Muscle of leg (tissue), 16 donors: ENCODE measurements around the gene CTF1. TPM values are rescaled to one million over a fixed set of nuclear protein-coding genes. Genes with fewer than 3 reads are reported as not detected.
"Not testable (repeated sequence)": the region's sequence is repeated elsewhere in the genome, so short reads cannot be mapped to it uniquely, and the experiment has no call there.

Source experiments
- DNase-seq: peaks from one replicate; pipeline ENCODE4 v3.0.0; 2013
- H3K27ac ChIP-seq: one replicate; pipeline ENCODE4 v1.5.1; 2013; ENCODE audit warnings: mild to moderate bottlenecking, low read length, control low read depth
- H3K27me3 ChIP-seq: one replicate; pipeline ENCODE4 v1.6.1; 2013; ENCODE audit warnings: low read length; ENCODE audit not compliant: control insufficient read depth, insufficient read depth
- H3K36me3 ChIP-seq: one replicate; pipeline ENCODE4 v1.6.1; 2013; ENCODE audit warnings: low read length; ENCODE audit not compliant: control insufficient read depth, insufficient read depth
- H3K4me1 ChIP-seq: one replicate; pipeline ENCODE4 v1.6.1; 2013; ENCODE audit warnings: low read length; ENCODE audit not compliant: control insufficient read depth, insufficient read depth
- H3K4me3 ChIP-seq: one replicate; pipeline ENCODE4 v1.5.1; 2013; ENCODE audit warnings: low read length, control low read depth
- H3K9me3 ChIP-seq: replicated peaks from 2 replicates; pipeline ENCODE4 v1.6.1; 2013; ENCODE audit warnings: low read depth, low read length; ENCODE audit not compliant: control insufficient read depth
- WGBS: methylation state at CpG from one replicate; pipeline ENCODE4 v1.1.5; 2013; ENCODE audit warnings: missing lambda C conversion rate; ENCODE audit not compliant: insufficient coverage; 5-methylcytosine and 5-hydroxymethylcytosine counted together
- long read RNA-seq, 11 donors: transcript quantifications; one replicate each; lab custom pipeline, GENCODE V29; 2026
- polyA plus RNA-seq, 8 donors: library from polyadenylated mRNA; unstranded; fragments of 120-200 nt; gene quantifications; one replicate each; pipeline versions ENCODE4 v1.2.1 to v1.2.3, GENCODE V29; 2013; ENCODE audit warnings: inconsistent platforms in 1 of 8, low replicate concordance in 1 of 8; ENCODE audit not compliant: insufficient read length in 8 of 8, insufficient read depth in 1 of 8
- total RNA-seq: library from RNA; stranded (reverse); fragments of 120-200 nt; gene quantifications from one replicate; pipeline ENCODE4 v1.2.4, GENCODE V29; 2013

CTF1 gene
- total RNA-seq (1.7 TPM), polyA plus RNA-seq (10 to 100 TPM in 3 of 8 donors, 1 to 10 TPM in 5; 8.9 to 11.9 (median 9.8) TPM)
- long read RNA-seq, donor 1, partial matches to known transcripts: 0 of 1 reads
- long read RNA-seq, donor 1, other reads (novel, unspliced or antisense): 0 of 1 reads
- long read RNA-seq, donor 2: 0 reads
- long read RNA-seq, donor 3, partial matches to known transcripts: 0 of 4 reads
- long read RNA-seq, donor 3, other reads (novel, unspliced or antisense): 0 of 4 reads
- long read RNA-seq, donor 4, partial matches to known transcripts: 0 of 1 reads
- long read RNA-seq, donor 4, other reads (novel, unspliced or antisense): 0 of 1 reads
- long read RNA-seq, donor 5, partial matches to known transcripts: 0 of 8 reads
- long read RNA-seq, donor 5, other reads (novel, unspliced or antisense): 8 of 8 reads
- long read RNA-seq, donor 6, partial matches to known transcripts: 0 of 1 reads
- long read RNA-seq, donor 6, other reads (novel, unspliced or antisense): 0 of 1 reads
- long read RNA-seq, donor 7, partial matches to known transcripts: 0 of 4 reads
- long read RNA-seq, donor 7, other reads (novel, unspliced or antisense): 0 of 4 reads
- long read RNA-seq, donor 8, partial matches to known transcripts: 0 of 1 reads
- long read RNA-seq, donor 8, other reads (novel, unspliced or antisense): 0 of 1 reads
- long read RNA-seq, donor 9, partial matches to known transcripts: 0 of 4 reads
- long read RNA-seq, donor 9, other reads (novel, unspliced or antisense): 0 of 4 reads
- long read RNA-seq, donor 10, partial matches to known transcripts: 0 of 2 reads
- long read RNA-seq, donor 10, other reads (novel, unspliced or antisense): 0 of 2 reads
- long read RNA-seq, donor 11: 0 reads

- Histone ChIP-seq H3K27me3 (no peaks in the 10 kb centered on the region), H3K9me3 (no peaks in the 10 kb centered on the region)
- DNase-seq: peak; percentile 96
These were observed at the start of gene CTF1 for GRCh38 chr16:30896261-30896888. Gene CTF1, plus strand, starts transcription at chr16:30896614. Its CDS starts 30 bp downstream, at chr16:30896644.

GRCh38 chr16:30846649-30847402, 49.6 kb upstream of the CTF1 start:
- Histone ChIP-seq H3K27me3 (no peaks in the 10 kb centered on the region), H3K4me3 (no peak overlapping the region), H3K9me3 (no peaks in the 10 kb centered on the region), H3K4me1 (peaks cover 10% of the 10 kb centered on the region), H3K27ac (no peak overlapping the region), H3K36me3 (peaks cover 6% of the 10 kb centered on the region)
- no peak for DNase-seq
- 88% methylated on average over 4 of the region's 4 CpGs for WGBS

More at GRCh38 chr16:30896261-30896888, at the start of gene CTF1:
- Histone ChIP-seq H3K4me1 (peaks cover 48% of the 10 kb centered on the region), H3K27ac (peak within 1 kb of the TSS; percentile 97), H3K4me3 (peak within 1 kb of the TSS; percentile 51), H3K36me3 (peaks cover 10% of the 10 kb centered on the region)
- under 1% methylated on average over 20 of the region's 31 CpGs for WGBS

- H3K9me3 ChIP-seq: no peaks in the 10 kb centered on the region
- peaks cover 14% of the 10 kb centered on the region for H3K36me3 ChIP-seq
- DNase-seq: no peak
- H3K27me3 ChIP-seq: no peaks in the 10 kb centered on the region
- H3K4me1 ChIP-seq: peaks cover 4% of the 10 kb centered on the region
- H3K27ac ChIP-seq: no peak overlapping the region
- no peak overlapping the region for H3K4me3 ChIP-seq
- no CpG with 5 or more reads among the region's 1 CpG for WGBS
These were observed 46.2 kb upstream of the CTF1 start for GRCh38 chr16:30850246-30850645.

- no peaks in the 10 kb centered on the region for H3K4me1 ChIP-seq
- H3K36me3 ChIP-seq: peaks cover 14% of the 10 kb centered on the region
- no peaks in the 10 kb centered on the region for H3K27me3 ChIP-seq
- H3K4me3 ChIP-seq: no peak overlapping the region
- DNase-seq: no peak
- H3K27ac ChIP-seq: no peak overlapping the region
- no peaks in the 10 kb centered on the region for H3K9me3 ChIP-seq
- WGBS: 100% methylated on average over 2 of the region's 2 CpGs
These were observed 42.7 kb upstream of the CTF1 start for GRCh38 chr16:30853758-30854157.

GRCh38 chr16:30858111-30858495, 38.3 kb upstream of the CTF1 start:
- Histone ChIP-seq H3K27me3 (no peaks in the 10 kb centered on the region), H3K36me3 (peaks cover 8% of the 10 kb centered on the region), H3K4me1 (no peaks in the 10 kb centered on the region), H3K4me3 (no peak overlapping the region), H3K27ac (no peak overlapping the region), H3K9me3 (no peaks in the 10 kb centered on the region)
- WGBS: 75% methylated on average over 2 of the region's 3 CpGs
- DNase-seq: no peak

- DNase-seq: no peak
- no peaks in the 10 kb centered on the region for H3K4me1 ChIP-seq
- no peaks in the 10 kb centered on the region for H3K9me3 ChIP-seq
- H3K36me3 ChIP-seq: peaks cover under 1% of the 10 kb centered on the region
- H3K27ac ChIP-seq: no peak overlapping the region
- no peak overlapping the region for H3K4me3 ChIP-seq
- H3K27me3 ChIP-seq: no peaks in the 10 kb centered on the region
- WGBS: no CpG with 5 or more reads among the region's 4 CpGs
These were observed 37.5 kb upstream of the CTF1 start for GRCh38 chr16:30858829-30859423.

GRCh38 chr16:30860729-30861128, 35.7 kb upstream of the CTF1 start:
- DNase-seq, H3K27ac ChIP-seq, H3K27me3 ChIP-seq, H3K9me3 ChIP-seq, H3K36me3 ChIP-seq, H3K4me1 ChIP-seq, H3K4me3 ChIP-seq: not testable (repeated sequence)
- 50% methylated on average over 1 of the region's 7 CpGs for WGBS

GRCh38 chr16:30863178-30863577, 33.2 kb upstream of the CTF1 start:
- not testable (repeated sequence) for H3K27ac ChIP-seq, H3K9me3 ChIP-seq, H3K36me3 ChIP-seq, H3K27me3 ChIP-seq, DNase-seq, H3K4me1 ChIP-seq, H3K4me3 ChIP-seq
- 82% methylated on average over 2 of the region's 3 CpGs for WGBS

- Histone ChIP-seq H3K36me3 (peaks cover 5% of the 10 kb centered on the region), H3K9me3 (no peaks in the 10 kb centered on the region), H3K27ac (no peak overlapping the region), H3K4me3 (no peak overlapping the region), H3K4me1 (no peaks in the 10 kb centered on the region), H3K27me3 (no peaks in the 10 kb centered on the region)
- no peak for DNase-seq
- WGBS: 75% methylated on average over 4 of the region's 6 CpGs
These were observed 30.4 kb upstream of the CTF1 start for GRCh38 chr16:30866031-30866430.
